ENCODE data around the gene TPCN1. TPM values are rescaled to one million over a fixed set of nuclear protein-coding genes. Genes with fewer than 3 reads are reported as not detected.

The TPCN1 gene
- total and polyA plus RNA-seq, 2 of the 13 experiments (the other 11 are each of a cell fraction or from before 2014, with no cell fraction given): 8.0 to 26.8 TPM

GRCh38 chr12:113221181-113221996, at the start of gene TPCN1 (continued):
- TF ChIP-seq ZBTB33 (CRISPR knock-in tag; IDR thresholded peaks at IDR 0.05) (no peak), ZFYVE20 (CRISPR knock-in tag; IDR thresholded peaks at IDR 0.05; ENCODE audit: borderline replicate concordance, low read depth) (0 out of 2 replicates have a peak, but pooled peaks have one; percentile 60), ATF4 (CRISPR knock-in tag; IDR thresholded peaks at IDR 0.05) (no peak; a peak in 1 of 4 replicates), NRL (CRISPR knock-in tag; IDR thresholded peaks at IDR 0.05; ENCODE audit: borderline replicate concordance) (no peak), KLF15 (CRISPR knock-in tag; IDR thresholded peaks at IDR 0.05; ENCODE audit: borderline replicate concordance) (no peak), THAP11 (CRISPR knock-in tag; IDR thresholded peaks at IDR 0.05) (peak; percentile 65), ZNF558 (CRISPR knock-in tag; IDR thresholded peaks at IDR 0.05; ENCODE audit: borderline replicate concordance) (0 out of 2 replicates have a peak, but pooled peaks have one; percentile 35), ZNF337 (CRISPR knock-in tag; IDR thresholded peaks at IDR 0.05; ENCODE audit: borderline replicate concordance, low read depth) (no peak), HHEX (CRISPR knock-in tag; IDR thresholded peaks at IDR 0.05) (no peak), POLR2G (IDR thresholded peaks at IDR 0.05; ENCODE audit: low read depth, low read length) (peak; percentile 98), TFDP2 (CRISPR knock-in tag; IDR thresholded peaks at IDR 0.05) (0 out of 2 replicates have a peak, but pooled peaks have one; percentile 15), ZNF124 (CRISPR knock-in tag; IDR thresholded peaks at IDR 0.05) (no peak), SIN3A (IDR thresholded peaks at IDR 0.05; ENCODE audit: borderline replicate concordance, low read depth, low read length) (no peak), ZNF276 (CRISPR knock-in tag; IDR thresholded peaks at IDR 0.05; ENCODE audit: low read depth) (no peak), PBX2 (CRISPR knock-in tag; IDR thresholded peaks at IDR 0.05) (peak; percentile 91), BRD4 (CRISPR knock-in tag; IDR thresholded peaks at IDR 0.05) (no peak), TAF1 (CRISPR knock-in tag; IDR thresholded peaks at IDR 0.05) (peak; percentile 80), ZNF674 (CRISPR knock-in tag; IDR thresholded peaks at IDR 0.05; ENCODE audit: low read depth) (no peak), ZFP62 (CRISPR knock-in tag; IDR thresholded peaks at IDR 0.05) (no peak), FOXA3 (CRISPR knock-in tag; IDR thresholded peaks at IDR 0.05) (no peak), THAP8 (CRISPR knock-in tag; IDR thresholded peaks at IDR 0.05; ENCODE audit: borderline replicate concordance) (no peak; the same call in 1 of the 2 replicates), PLRG1 (conservative IDR thresholded peaks at IDR 0.05) (no peak)
